ENCODE data around the gene TXN2.
"Not testable (repeated sequence)": the region's sequence is repeated elsewhere in the genome, so short reads cannot be mapped to it uniquely, and the experiment has no call there.

The TXN2 gene

GRCh38 chr22:36452250-36452977 is 29.0 kb downstream of the TXN2 start:
- Mint-ChIP-seq H3K27me3 (no peaks in the 10 kb centered on the region), H3K36me3 (no peaks in the 10 kb centered on the region), H3K9me3 (no peaks in the 10 kb centered on the region), H3K27ac (peak overlapping the region; percentile 96), H3K4me3 (peak overlapping the region; percentile 67), H3K4me1 (peaks cover 50% of the 10 kb centered on the region)

GRCh38 chr22:36450923-36451322 is 30.5 kb downstream of the TXN2 start:
- H3K36me3 Mint-ChIP-seq, H3K4me3 Mint-ChIP-seq, H3K27me3 Mint-ChIP-seq, H3K9me3 Mint-ChIP-seq: not testable (repeated sequence)
- Mint-ChIP-seq H3K4me1 (peaks cover 44% of the 10 kb centered on the region), H3K27ac (peak overlapping the region; percentile 70)

- H3K27ac Mint-ChIP-seq: no peak overlapping the region
- H3K27me3 Mint-ChIP-seq: no peaks in the 10 kb centered on the region
- no peaks in the 10 kb centered on the region for H3K9me3 Mint-ChIP-seq
- H3K36me3 Mint-ChIP-seq: no peaks in the 10 kb centered on the region
- H3K4me3 Mint-ChIP-seq: no peak overlapping the region
- H3K4me1 Mint-ChIP-seq: peaks cover 40% of the 10 kb centered on the region
Observed at GRCh38 chr22:36449596-36450175, 31.8 kb downstream of the TXN2 start.

GRCh38 chr22:36447632-36448031 is 33.8 kb downstream of the TXN2 start:
- Mint-ChIP-seq H3K27me3 (no peaks in the 10 kb centered on the region), H3K4me1 (peaks cover 31% of the 10 kb centered on the region), H3K9me3 (no peaks in the 10 kb centered on the region), H3K4me3 (no peak overlapping the region), H3K27ac (no peak overlapping the region), H3K36me3 (no peaks in the 10 kb centered on the region)

- Mint-ChIP-seq H3K4me3 (no peak overlapping the region), H3K4me1 (peaks cover 20% of the 10 kb centered on the region), H3K27ac (no peak overlapping the region), H3K36me3 (no peaks in the 10 kb centered on the region), H3K27me3 (no peaks in the 10 kb centered on the region), H3K9me3 (no peaks in the 10 kb centered on the region)
Observed at GRCh38 chr22:36445158-36445668, 36.2 kb downstream of the TXN2 start.

- Mint-ChIP-seq H3K36me3 (no peaks in the 10 kb centered on the region), H3K9me3 (no peaks in the 10 kb centered on the region), H3K27ac (peak overlapping the region; percentile 59), H3K4me3 (no peak overlapping the region), H3K4me1 (peaks cover 23% of the 10 kb centered on the region), H3K27me3 (no peaks in the 10 kb centered on the region)
Observed at GRCh38 chr22:36443198-36443770, 38.2 kb downstream of the TXN2 start.

GRCh38 chr22:36442506-36443197 is 38.8 kb downstream of the TXN2 start:
- Mint-ChIP-seq H3K27ac (no peak overlapping the region), H3K36me3 (no peaks in the 10 kb centered on the region), H3K27me3 (no peaks in the 10 kb centered on the region), H3K9me3 (no peaks in the 10 kb centered on the region), H3K4me1 (peaks cover 25% of the 10 kb centered on the region), H3K4me3 (no peak overlapping the region)

- no peaks in the 10 kb centered on the region for H3K36me3 Mint-ChIP-seq
- no peaks in the 10 kb centered on the region for H3K9me3 Mint-ChIP-seq
- H3K27ac Mint-ChIP-seq: peak overlapping the region; percentile 53
- no peaks in the 10 kb centered on the region for H3K27me3 Mint-ChIP-seq
- H3K4me1 Mint-ChIP-seq: peaks cover 39% of the 10 kb centered on the region
- H3K4me3 Mint-ChIP-seq: no peak overlapping the region
Observed at GRCh38 chr22:36440429-36441002, 40.9 kb downstream of the TXN2 start.

GRCh38 chr22:36439481-36440271 is 41.8 kb downstream of the TXN2 start:
- H3K27me3 Mint-ChIP-seq: no peaks in the 10 kb centered on the region
- peak overlapping the region; percentile 74 for H3K27ac Mint-ChIP-seq
- peak overlapping the region; percentile 12 for H3K4me3 Mint-ChIP-seq
- peaks cover 45% of the 10 kb centered on the region for H3K4me1 Mint-ChIP-seq
- H3K9me3 Mint-ChIP-seq: no peaks in the 10 kb centered on the region
- H3K36me3 Mint-ChIP-seq: no peaks in the 10 kb centered on the region

- Mint-ChIP-seq H3K27me3 (no peaks in the 10 kb centered on the region), H3K36me3 (no peaks in the 10 kb centered on the region), H3K4me3 (peak overlapping the region; percentile 45), H3K4me1 (peaks cover 44% of the 10 kb centered on the region), H3K9me3 (no peaks in the 10 kb centered on the region), H3K27ac (peak overlapping the region; percentile 95)
Observed at GRCh38 chr22:36435516-36436415, 45.7 kb downstream of the TXN2 start.

GRCh38 chr22:36433318-36434231 is 47.9 kb downstream of the TXN2 start:
- H3K36me3 Mint-ChIP-seq: no peaks in the 10 kb centered on the region
- peak overlapping the region; percentile 83 for H3K27ac Mint-ChIP-seq
- no peaks in the 10 kb centered on the region for H3K27me3 Mint-ChIP-seq
- H3K9me3 Mint-ChIP-seq: no peaks in the 10 kb centered on the region
- no peak overlapping the region for H3K4me3 Mint-ChIP-seq
- H3K4me1 Mint-ChIP-seq: peaks cover 29% of the 10 kb centered on the region

GRCh38 chr22:36432592-36433317 is 48.7 kb downstream of the TXN2 start:
- Mint-ChIP-seq H3K4me1 (peaks cover 28% of the 10 kb centered on the region), H3K27ac (peak overlapping the region; percentile 17), H3K9me3 (no peaks in the 10 kb centered on the region), H3K4me3 (no peak overlapping the region), H3K36me3 (no peaks in the 10 kb centered on the region), H3K27me3 (no peaks in the 10 kb centered on the region)

GRCh38 chr22:36431977-36432376 is 49.5 kb downstream of the TXN2 start:
- no peaks in the 10 kb centered on the region for H3K36me3 Mint-ChIP-seq
- H3K4me3 Mint-ChIP-seq: no peak overlapping the region
- no peak overlapping the region for H3K27ac Mint-ChIP-seq
- no peaks in the 10 kb centered on the region for H3K27me3 Mint-ChIP-seq
- H3K4me1 Mint-ChIP-seq: peaks cover 29% of the 10 kb centered on the region
- H3K9me3 Mint-ChIP-seq: no peaks in the 10 kb centered on the region

Measured in activated naive CD4-positive, alpha-beta T cell treated with anti-CD3 and anti-CD28 coated beads, Interleukin-2, amount 50 U/mL, for 24 hours (primary cell).